MV-4-11 (cell line): Measurements from ENCODE around the gene ULK4.
"Not testable (repeated sequence)": the region's sequence is repeated elsewhere in the genome, so short reads cannot be mapped to it uniquely, and the experiment has no call there.

Source experiments
- DNase-seq: peaks from one replicate; lab custom pipeline; 2025; lab: John Stamatoyannopoulos, UW

The ULK4 gene

DNA sequence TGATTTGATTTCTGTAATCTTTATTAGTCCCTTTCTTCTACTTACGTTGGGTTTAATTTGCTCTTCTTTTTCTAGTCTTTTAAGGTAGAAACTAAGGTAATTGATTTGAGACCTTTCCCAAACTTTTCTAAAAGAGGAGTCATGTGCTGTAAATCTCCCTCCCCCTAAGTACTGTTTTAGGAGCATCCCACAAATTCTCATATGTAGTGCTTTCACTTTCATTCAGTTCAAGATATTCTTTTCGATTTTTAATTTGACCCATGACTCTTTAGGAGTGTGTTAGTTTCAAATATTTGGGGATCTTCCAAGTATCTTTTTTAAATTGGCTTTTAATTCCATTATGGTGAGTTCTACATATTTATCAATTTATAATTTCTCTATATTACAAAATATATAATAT lies 520.8 kb downstream of the ULK4 start:
- no peak for DNase-seq

- no peak for DNase-seq
Measured at GRCh38 chr3:41436983-41437382, 524.9 kb downstream of the ULK4 start.

DNA sequence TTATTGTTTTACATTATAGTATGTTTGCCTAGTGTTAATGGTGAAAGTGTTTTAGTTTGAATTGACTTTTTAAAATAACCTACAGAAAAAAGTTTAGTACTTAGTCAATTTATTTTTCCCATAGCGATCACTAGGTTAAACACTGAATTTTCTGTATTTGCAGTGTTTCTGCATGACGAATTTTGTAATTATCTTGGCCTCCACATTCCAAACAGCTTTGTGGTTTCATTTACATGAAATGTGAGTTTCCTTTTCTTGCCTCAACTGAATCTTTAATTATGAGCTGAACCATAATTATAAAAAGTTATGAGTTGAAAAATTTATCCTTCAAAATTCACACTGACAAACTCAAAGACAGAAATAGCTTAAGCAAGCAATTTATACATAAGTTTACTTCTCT lies 527.1 kb downstream of the ULK4 start:
- DNase-seq = no peak

DNA sequence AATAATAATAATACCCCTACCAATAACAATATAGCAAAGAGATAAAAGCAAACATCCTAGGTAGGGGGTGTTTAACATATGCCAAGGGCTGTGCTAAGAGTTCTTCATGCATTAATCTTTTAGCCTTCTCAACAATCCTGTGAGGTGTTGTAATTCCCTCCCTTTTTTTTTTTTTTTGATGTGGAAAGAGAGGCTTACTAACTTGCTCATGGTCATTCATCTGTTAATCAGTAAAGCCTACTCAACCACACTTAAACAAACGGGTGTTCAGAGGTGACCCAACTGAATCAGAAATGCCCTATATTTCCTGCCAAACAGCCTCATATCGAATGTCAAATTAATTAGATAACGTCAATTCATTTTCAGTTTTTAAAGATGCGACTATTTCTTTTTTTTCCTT lies 530.5 kb downstream of the ULK4 start:
- DNase-seq = no peak

DNA sequence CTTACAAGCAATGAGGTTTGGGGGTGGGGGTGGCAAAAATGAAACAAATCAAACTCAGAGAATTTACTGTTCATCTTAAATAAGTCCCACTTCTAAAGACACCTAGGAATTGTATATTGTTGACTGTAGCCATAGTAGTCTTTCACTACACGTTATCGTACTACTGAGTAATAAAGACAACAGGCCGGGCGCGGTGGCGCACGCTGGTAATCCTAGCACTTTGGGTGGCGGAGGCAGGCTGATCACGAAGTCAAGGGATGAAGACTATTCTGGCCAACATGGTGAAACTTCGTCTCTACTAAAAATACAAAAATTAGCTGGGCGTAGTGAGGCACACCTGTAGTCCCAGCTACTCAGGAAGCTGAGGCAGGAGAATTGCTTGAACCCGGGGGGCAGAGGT lies 531.0 kb downstream of the ULK4 start:
- no peak for DNase-seq

GRCh38 chr3:41430391-41430790 lies 531.5 kb downstream of the ULK4 start:
- no peak for DNase-seq

DNA sequence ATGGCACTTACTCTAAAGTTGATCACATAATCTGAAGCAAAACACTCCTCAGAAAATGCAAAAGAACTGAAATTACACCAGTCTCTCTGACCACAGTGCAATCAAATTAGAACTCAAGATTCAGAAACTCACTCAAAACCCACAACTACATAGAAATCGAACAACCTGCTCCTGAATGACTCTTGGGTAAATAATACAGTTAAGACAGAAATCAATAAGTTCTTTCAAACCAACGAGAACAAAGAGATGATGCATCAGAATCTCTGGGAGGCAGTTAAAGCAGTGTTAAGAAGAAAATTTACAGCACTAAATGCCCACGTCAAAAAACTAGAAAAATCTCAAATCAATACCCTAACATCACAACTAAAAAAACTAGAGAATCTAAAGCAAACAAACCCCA lies 535.4 kb downstream of the ULK4 start:
- DNase-seq = no peak

- peak; percentile 12 for DNase-seq
Measured at GRCh38 chr3:41424543-41425300, 537.2 kb downstream of the ULK4 start.

GRCh38 chr3:41419809-41420208 lies 542.1 kb downstream of the ULK4 start:
- DNase-seq = peak; percentile 50

DNA sequence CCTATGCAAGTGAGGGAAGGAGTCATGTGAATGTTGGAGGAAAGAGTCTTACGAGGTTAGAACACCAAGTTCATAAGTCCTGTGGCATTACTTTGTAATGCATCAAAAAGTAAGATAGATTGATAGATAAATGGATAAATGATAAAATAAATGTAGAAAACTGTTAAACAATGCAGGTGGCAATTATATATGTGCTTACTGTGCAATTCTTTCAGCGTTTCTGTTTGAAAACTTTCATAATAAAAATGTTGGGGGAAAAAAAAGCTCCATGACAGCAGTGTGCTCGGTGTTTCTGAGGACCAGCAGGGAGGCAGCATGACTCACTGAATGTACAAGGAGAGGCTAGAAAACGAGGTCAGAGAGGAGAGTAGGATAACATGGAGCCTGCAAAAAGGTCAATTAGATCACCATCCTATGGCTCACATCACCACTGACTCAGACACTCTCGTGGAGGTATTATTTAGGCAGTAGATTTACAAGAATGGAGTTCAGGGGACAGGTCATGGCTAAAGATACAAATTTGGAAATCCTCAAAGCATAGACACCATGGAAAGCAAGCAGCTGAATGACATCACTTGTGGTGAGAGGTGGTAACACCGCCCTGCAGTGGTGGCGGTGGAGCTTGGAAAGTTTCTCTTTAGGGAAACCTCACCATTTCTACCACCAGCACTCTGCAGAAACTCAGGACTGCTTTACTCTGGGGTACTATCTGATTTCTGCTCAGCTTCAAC lies 542.8 kb downstream of the ULK4 start:
- DNase-seq = peak; percentile 4

DNA sequence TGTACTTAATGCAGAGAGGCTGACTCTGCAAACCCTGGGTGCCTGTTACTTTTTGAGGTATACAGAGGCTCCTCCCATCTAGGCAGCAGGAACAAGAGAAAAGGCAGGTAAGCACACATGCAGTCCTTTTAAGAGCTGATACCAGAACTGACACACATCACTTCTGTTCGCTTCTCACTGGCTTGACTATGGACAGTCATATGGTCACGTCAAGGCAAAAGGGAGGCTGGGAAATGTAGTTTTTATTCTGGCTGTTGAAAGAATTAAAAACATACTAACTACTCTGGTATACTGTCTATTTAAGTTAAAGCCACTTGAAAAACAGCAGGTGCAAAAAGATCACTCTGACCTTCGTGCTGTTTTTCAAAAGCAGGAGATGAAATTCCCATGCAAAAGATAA lies 544.3 kb downstream of the ULK4 start:
- DNase-seq = no peak

DNA sequence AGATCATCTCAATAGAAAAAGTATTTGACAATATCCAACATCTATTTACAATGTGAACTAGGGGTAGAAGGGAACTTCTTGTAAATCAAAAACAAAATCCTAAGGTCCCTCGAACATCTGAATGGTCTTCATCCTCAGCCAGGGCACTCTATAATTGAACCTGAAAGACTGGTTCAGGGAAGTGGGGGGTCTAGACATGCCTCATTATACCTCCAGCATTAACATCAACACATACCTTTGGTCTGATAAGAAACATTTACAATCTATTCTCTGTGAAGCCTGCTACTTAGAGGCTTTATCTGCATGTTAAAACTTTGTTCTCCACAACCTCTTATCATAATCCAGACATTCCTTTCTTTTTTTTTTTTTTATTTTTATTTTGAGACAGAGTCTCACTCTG lies 550.8 kb downstream of the ULK4 start:
- no peak for DNase-seq

DNA sequence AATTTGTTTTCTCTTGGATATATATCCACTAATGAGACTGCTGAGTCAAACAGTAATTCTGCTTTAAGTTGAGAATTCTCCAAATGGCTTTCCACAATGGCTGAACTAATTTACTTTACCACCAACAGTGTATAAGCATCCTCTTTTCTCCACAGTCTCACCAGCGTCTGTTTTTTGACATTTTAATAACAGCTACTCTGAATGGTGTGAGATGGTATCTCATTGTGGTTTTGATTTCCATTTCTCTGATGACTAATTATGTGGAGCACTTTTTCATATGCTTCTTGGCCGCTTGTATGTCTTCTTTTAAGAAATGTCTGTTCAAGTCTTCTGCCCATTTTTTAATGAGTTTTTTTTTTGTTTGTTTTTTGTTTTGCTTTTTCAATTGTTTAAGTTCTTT lies 556.4 kb downstream of the ULK4 start:
- no peak for DNase-seq

DNA sequence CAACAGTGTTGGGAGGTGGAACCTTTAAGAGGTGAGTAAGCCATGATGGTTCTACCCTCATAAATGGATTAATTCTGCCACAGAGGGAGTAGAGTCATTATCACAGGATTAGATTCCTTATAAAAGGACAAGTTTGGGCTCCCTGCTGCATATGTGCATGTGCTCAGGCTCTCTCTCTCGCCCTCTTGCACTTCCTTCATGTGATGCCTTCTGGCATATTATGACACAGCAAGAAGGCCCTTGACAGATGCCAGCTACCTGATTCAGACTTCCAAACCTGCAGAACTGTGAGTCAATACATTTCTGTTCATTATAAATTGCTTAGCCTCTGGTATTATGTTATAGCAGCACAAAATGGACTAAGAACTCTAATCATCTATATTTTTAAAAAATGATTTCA lies 557.3 kb downstream of the ULK4 start:
- DNase-seq = no peak

DNA sequence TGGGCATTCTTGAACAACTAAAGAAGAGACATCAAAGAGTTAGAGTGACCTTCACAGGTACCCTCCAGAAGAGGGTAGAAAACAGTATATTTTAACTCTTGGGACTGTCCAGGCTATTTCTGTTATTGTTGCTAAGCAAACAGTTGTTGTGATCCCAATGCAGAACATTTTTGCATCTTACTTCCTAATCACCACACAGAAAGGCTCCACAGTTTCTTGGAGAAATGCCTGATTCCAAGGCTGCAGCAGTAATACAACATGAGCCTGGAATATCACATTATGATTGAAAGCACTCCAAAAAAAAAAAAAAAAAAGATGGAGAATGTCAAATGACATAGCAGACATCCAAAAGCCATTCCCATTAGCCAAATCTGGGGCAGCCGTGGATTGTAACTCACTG lies 567.0 kb downstream of the ULK4 start:
- no peak for DNase-seq

DNA sequence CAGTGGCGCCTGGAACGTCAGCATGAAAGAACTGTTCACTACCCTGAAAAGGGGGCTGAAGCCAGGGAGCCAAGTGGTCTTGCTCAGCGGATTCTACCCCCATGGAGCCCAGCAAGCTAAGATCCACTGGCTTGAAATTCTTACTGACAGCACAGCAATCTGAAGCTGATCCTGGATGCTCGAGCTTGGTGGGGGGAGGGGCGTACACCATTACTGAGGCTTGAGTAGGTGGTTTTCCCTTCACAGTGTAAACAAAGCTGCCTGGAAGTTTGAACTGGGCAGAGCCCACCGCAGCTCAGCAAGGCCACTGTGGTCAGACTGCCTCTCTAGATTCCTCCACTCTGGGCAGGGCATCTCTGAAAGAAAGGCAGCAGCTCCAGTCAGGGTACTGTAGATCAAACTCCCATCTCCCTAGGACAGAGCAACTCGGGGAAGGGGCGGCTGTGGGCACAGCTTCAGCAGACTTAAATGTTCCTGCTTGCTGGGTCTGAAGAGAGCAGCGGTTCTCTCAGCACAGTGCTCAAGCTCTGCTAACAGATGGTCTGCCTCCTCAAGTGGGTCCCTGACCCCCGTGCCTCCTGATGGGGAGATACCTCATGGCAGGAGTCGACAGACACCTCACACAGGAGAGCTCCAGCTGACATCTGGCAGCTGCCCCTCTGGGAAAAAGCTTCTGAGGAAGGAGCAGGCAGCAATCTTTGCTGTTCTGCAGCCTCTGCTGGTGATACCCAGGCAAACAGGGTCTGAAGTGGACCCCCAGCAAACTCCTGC lies 591.0 kb downstream of the ULK4 start:
- DNase-seq = not testable (repeated sequence)

DNA sequence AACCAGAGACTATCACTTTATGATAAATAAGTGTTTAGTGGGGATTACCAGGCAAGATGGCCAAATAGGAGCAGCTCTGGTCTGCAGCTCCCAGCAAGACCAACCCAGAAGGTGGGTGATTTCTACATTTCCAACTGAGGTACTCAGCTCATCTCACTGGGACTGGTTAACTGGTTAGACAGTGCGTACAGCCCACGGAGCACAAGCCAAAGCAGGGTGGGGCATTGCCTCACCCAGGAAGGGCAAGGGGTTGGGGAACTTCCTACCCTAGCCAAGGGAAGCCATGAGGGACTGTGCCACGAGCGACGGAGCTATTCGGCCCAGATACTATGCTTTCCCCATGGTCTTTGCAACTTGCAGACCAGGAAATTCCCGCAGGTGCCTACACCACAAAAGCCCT lies 591.6 kb downstream of the ULK4 start:
- DNase-seq = no peak

- DNase-seq = no peak
Measured at GRCh38 chr3:41369838-41370237, 592.1 kb downstream of the ULK4 start.

DNA sequence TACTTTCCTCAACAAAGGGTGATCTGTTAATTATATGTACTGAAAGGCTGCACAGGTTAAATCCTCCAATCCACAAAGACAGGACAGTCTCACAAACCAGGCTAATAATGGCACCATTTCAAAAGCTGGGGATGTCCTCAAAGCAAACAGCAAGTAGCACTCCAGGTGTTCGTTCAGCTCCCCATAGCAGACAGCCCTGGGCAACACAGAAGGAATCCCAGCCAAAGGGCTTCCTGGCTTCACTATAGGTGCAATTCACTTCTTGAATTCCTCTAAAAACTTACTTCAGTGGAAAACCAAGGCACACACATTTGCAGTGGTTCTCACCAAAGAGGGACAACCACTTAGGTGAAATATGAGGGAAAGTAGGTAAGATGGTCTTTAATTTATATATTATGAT lies 595.9 kb downstream of the ULK4 start:
- DNase-seq = no peak

DNA sequence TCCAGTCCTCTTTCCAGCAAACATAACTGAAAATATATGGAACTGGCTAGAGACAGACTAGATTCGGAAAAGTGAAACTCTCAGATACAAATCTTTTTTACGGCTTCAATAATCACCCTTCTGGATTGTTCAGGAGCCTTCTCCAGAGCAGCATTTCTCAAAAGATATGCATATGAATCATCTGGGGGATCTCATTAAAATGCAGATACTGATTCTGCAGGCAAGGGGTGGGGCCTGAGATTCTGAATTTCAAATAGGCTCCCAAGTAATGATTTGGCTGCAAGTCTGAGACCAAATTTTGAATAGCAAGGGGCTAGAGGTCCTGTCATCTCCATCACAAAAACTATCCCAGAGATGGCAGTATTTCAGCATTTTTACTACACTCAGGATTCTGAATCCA lies 597.2 kb downstream of the ULK4 start:
- DNase-seq = no peak

DNA sequence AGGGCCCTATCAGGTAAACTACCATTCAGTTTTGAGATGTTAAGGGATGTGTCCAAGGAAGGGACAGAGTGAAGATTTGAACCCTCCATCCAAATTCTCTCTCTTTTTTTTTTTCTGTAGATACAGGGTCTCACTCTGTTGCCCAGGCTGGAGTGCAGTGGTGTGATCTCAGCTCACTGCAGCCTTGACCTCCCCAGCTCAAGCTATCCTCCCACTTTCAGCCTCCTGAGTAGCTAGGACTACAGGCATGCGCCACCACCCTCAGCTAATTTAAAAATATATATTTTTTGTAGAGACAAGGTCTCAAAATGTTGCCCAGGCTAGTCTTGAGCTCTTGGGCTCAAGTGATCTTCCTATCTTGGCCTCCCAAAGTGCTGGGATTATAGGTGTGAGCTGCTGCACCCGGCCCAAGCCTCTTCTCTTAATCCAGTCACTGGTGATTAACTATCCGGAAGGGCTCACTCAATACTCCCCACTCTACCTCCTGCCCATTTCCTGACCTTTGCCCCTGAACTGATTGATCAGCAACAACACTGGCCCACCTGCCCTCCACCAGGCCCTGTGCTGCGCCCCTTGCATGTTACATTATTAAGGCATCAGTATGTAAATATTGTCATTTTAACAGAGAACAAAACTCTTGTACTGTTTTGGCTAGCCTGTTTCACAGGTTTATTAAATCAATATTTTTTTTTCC lies 597.9 kb downstream of the ULK4 start:
- no peak for DNase-seq
